Mesenchymal stem cell (in vitro differentiated cells and primary cell): ENCODE results near the gene PRPS1L1.

ENCODE experiments used
- DNase-seq: peaks from one replicate; pipeline ENCODE4 v3.0.0-alpha.2; 2013
- H2AFZ ChIP-seq: one replicate; pipeline ENCODE4 v1.6.1; 2013; ENCODE audit warnings: low read depth, mild to moderate bottlenecking, control low read depth, inconsistent platforms, low read length, moderate library complexity
- H2AK5ac ChIP-seq: 2 replicates; pipeline ENCODE4 v1.6.1; 2013; ENCODE audit warnings: low read length, moderate library complexity, mild to moderate bottlenecking, inconsistent platforms; ENCODE audit not compliant: severe bottlenecking
- H2BK120ac ChIP-seq: one replicate; pipeline ENCODE4 v1.6.1; 2013; ENCODE audit warnings: low read depth, mild to moderate bottlenecking, inconsistent platforms, low read length, moderate library complexity
- H2BK12ac ChIP-seq, 2 experiments: one replicate each; pipeline ENCODE4 v1.6.1; 2013; ENCODE audit warnings: inconsistent platforms in 2 of 2, low read length in 2 of 2, mild to moderate bottlenecking in 2 of 2, moderate library complexity in 2 of 2, control low read depth in 1 of 2
- H2BK15ac ChIP-seq: one replicate; pipeline ENCODE4 v1.6.1; 2013; ENCODE audit warnings: mild to moderate bottlenecking, low read depth, inconsistent platforms; ENCODE audit not compliant: poor library complexity, severe bottlenecking
- H2BK5ac ChIP-seq: 2 replicates; pipeline ENCODE4 v1.6.1; 2013; ENCODE audit warnings: low read depth, mild to moderate bottlenecking, low read length, control low read depth, inconsistent platforms; ENCODE audit not compliant: poor library complexity, severe bottlenecking
- H3K14ac ChIP-seq, 2 experiments: one replicate each; pipeline ENCODE4 v1.6.1; 2013; ENCODE audit warnings: inconsistent platforms in 2 of 2, low read length in 2 of 2, control low read depth in 1 of 2, mild to moderate bottlenecking in 1 of 2, moderate library complexity in 1 of 2
- H3K18ac ChIP-seq, 2 experiments: one replicate each; pipeline ENCODE4 v1.6.1; 2013; ENCODE audit warnings: inconsistent platforms in 2 of 2, low read length in 2 of 2, control low read depth in 1 of 2, low read depth in 1 of 2, mild to moderate bottlenecking in 1 of 2
- H3K23ac ChIP-seq, 2 experiments: one replicate each; pipeline ENCODE4 v1.6.1; 2013; ENCODE audit warnings: inconsistent platforms in 2 of 2, low read length in 2 of 2, mild to moderate bottlenecking in 2 of 2, moderate library complexity in 2 of 2, control low read depth in 1 of 2
- H3K27ac ChIP-seq: 2 replicates; pipeline ENCODE4 v1.5.1; 2013; ENCODE audit warnings: mild to moderate bottlenecking, moderate library complexity, low read length, control low read depth, inconsistent platforms; ENCODE audit not compliant: poor library complexity, severe bottlenecking
- H3K27me3 ChIP-seq, 2 experiments: 2 replicates each; pipeline versions ENCODE4 v1.6.1 to v1.7.0; 2013; ENCODE audit warnings: low read length in 2 of 2, mild to moderate bottlenecking in 2 of 2, moderate library complexity in 2 of 2, control low read depth in 1 of 2, inconsistent platforms in 1 of 2; ENCODE audit not compliant: control insufficient read depth in 1 of 2, insufficient read depth in 1 of 2
- H3K36me3 ChIP-seq, 2 experiments: 2 replicates each; pipeline versions ENCODE4 v1.6.1 to v1.7.0; 2013; ENCODE audit warnings: low read length in 2 of 2, control low read depth in 1 of 2, inconsistent platforms in 1 of 2, low read depth in 1 of 2, mild to moderate bottlenecking in 1 of 2; ENCODE audit not compliant: insufficient read depth in 2 of 2, control insufficient read depth in 1 of 2
- H3K4ac ChIP-seq, 2 experiments: one replicate each; pipeline ENCODE4 v1.6.1; 2013; ENCODE audit warnings: inconsistent platforms in 2 of 2, low read length in 2 of 2, mild to moderate bottlenecking in 2 of 2, moderate library complexity in 2 of 2, control low read depth in 1 of 2, low read depth in 1 of 2
- H3K4me1 ChIP-seq: 2 replicates; pipeline ENCODE4 v1.6.1; 2013; ENCODE audit warnings: low read depth, low read length, control low read depth; ENCODE audit not compliant: control insufficient read depth, insufficient read depth
- H3K4me2 ChIP-seq: 2 replicates; pipeline ENCODE4 v1.6.1; 2013; ENCODE audit warnings: low read length, mild to moderate bottlenecking, inconsistent platforms; ENCODE audit not compliant: poor library complexity, severe bottlenecking
- H3K4me3 ChIP-seq, 2 experiments: 2 replicates each; pipeline versions ENCODE4 v1.5.1 to v1.7.0; 2013; ENCODE audit warnings: low read length in 2 of 2, mild to moderate bottlenecking in 2 of 2, control low read depth in 1 of 2, low read depth in 1 of 2; ENCODE audit not compliant: insufficient read depth in 1 of 2
- H3K79me1 ChIP-seq: replicated peaks from 2 replicates; pipeline ENCODE4 v1.6.1; 2013; ENCODE audit warnings: mild to moderate bottlenecking, control low read depth, low read length, inconsistent platforms; ENCODE audit not compliant: poor library complexity, severe bottlenecking
- H3K9ac ChIP-seq: 2 replicates; pipeline ENCODE4 v1.7.0; 2013; ENCODE audit warnings: mild to moderate bottlenecking, low read length, moderate library complexity
- H3K9me3 ChIP-seq: 2 replicates; pipeline ENCODE4 v1.7.0; 2013; ENCODE audit warnings: mild to moderate bottlenecking, low read length; ENCODE audit not compliant: control insufficient read depth
- H4K8ac ChIP-seq: one replicate; pipeline ENCODE4 v1.6.1; 2013; ENCODE audit warnings: inconsistent platforms, mild to moderate bottlenecking, low read length, moderate library complexity
- H4K91ac ChIP-seq: one replicate; pipeline ENCODE4 v1.6.1; 2013; ENCODE audit warnings: mild to moderate bottlenecking, low read length, inconsistent platforms
- WGBS: methylation state at CpG from one replicate; pipeline ENCODE4 v1.1.7; 2013; ENCODE audit warnings: mixed read lengths; 5-methylcytosine and 5-hydroxymethylcytosine counted together

Gene PRPS1L1

DNA sequence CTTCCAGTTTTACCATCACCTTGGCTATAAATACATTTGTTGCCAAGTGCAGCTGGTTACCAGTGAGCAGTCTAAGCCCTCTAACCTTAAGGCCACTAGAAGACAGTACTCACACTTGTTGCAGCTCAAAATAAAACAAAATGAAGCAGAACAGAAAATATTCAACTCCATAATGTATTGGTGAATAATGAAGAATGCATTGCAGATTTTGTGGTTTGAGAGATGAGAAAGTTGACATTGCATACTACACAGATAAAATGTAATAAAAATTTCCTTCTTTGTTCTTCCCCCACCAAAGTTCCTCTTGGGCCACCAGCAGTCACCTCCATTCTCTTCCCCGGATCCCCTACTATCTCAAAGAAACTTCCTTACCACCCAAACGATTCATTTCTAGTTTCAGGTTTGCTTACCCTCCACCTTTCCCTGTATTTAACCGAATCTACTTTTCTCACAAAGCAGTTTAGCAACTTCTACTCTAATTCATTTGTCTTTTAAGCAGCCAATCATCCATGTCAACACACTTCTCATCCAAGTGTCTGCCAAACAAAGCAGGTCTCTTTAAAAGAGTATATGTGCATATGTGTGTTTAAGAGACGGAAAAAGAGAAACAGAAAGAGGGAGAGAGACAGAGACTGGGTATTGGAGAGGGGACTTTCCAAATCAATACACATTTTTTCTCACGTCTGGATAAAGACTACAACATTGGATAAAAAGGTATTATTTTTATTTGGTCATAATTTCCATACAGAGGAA is 35.7 kb upstream of the PRPS1L1 start:
- no peak overlapping the region for H3K4me3 ChIP-seq
- H3K4ac ChIP-seq: no peak overlapping the region
- no peak overlapping the region for H3K18ac ChIP-seq
- H3K23ac ChIP-seq: no peak overlapping the region
- no peak overlapping the region for H4K8ac ChIP-seq
- H3K27ac ChIP-seq: no peak overlapping the region
- no peaks in the 10 kb centered on the region for H3K9me3 ChIP-seq
- no peak for DNase-seq
- H2BK120ac ChIP-seq: no peak overlapping the region
- H3K14ac ChIP-seq: no peak overlapping the region
- no peak overlapping the region for H2AFZ ChIP-seq
- no peaks in the 10 kb centered on the region for H3K4me1 ChIP-seq
- H4K91ac ChIP-seq: no peak overlapping the region
- H3K79me1 ChIP-seq: no peaks in the 10 kb centered on the region
- H2BK12ac ChIP-seq: no peak overlapping the region
- H3K4me2 ChIP-seq: no peak overlapping the region
- WGBS: 90% methylated on average over 3 of the region's 5 CpGs
- H3K36me3 ChIP-seq: no peaks in the 10 kb centered on the region
- no peak overlapping the region for H2BK5ac ChIP-seq
- H2AK5ac ChIP-seq: no peak overlapping the region
- no peak overlapping the region for H3K9ac ChIP-seq
- H2BK15ac ChIP-seq: no peak overlapping the region
- no peaks in the 10 kb centered on the region for H3K27me3 ChIP-seq

DNA sequence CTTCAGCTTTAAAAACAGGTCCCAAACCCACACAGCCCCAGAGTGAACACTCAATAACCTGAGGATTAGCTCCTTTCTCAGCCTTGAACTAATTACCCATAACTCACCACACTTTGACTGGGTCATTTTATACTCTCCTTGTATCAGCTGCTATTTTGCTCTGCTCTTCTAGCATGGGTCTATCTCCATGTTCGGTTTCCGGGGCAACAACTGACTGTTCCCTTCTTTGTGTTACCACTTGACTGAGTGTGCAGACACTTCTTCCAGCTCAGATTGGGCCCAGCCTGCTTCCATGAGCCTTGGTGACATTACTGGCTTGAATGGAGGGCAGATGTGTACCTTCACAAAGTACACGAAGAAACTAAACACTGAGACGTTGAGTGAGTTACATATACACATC is 31.5 kb upstream of the PRPS1L1 start:
- Histone ChIP-seq H3K4ac (no peak overlapping the region), H2AK5ac (no peak overlapping the region), H3K4me2 (no peak overlapping the region), H3K23ac (no peak overlapping the region), H2BK120ac (no peak overlapping the region), H3K27me3 (no peaks in the 10 kb centered on the region), H2AFZ (no peak overlapping the region), H4K8ac (no peak overlapping the region), H3K18ac (no peak overlapping the region), H3K36me3 (no peaks in the 10 kb centered on the region), H2BK15ac (no peak overlapping the region), H3K4me1 (no peaks in the 10 kb centered on the region), H3K79me1 (no peaks in the 10 kb centered on the region), H2BK5ac (no peak overlapping the region), H2BK12ac (no peak overlapping the region), H3K9ac (no peak overlapping the region), H4K91ac (no peak overlapping the region), H3K27ac (no peak overlapping the region), H3K14ac (no peak overlapping the region), H3K4me3 (no peak overlapping the region), H3K9me3 (no peaks in the 10 kb centered on the region)
- no peak for DNase-seq
- WGBS: 92% methylated on average over 4 of the region's 4 CpGs

DNA sequence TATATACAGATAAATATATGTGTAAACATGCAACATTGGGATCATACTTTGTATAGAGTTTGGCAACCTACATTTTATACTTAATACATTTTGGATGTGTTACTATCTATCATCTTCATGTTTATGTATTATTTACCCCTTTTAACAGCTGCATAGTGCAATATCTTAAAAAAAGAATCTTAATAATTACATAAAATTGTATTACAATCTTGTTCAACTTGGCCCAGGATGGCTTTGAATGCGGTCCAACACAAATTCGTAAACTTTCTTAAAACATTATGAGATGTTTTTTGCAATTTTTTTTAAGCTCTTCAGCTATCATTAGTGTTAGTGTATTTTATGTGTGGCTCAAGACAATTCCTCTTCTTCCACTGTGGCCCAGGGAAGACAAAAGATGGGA is 26.3 kb upstream of the PRPS1L1 start:
- H3K9me3 ChIP-seq: no peaks in the 10 kb centered on the region
- H3K4ac ChIP-seq: no peak overlapping the region
- H3K23ac ChIP-seq: no peak overlapping the region
- no peak overlapping the region for H3K14ac ChIP-seq
- no peak overlapping the region for H2BK15ac ChIP-seq
- no peak for DNase-seq
- 100% methylated on average over 2 of the region's 2 CpGs for WGBS
- no peak overlapping the region for H2AK5ac ChIP-seq
- H3K4me3 ChIP-seq: no peak overlapping the region
- no peak overlapping the region for H4K8ac ChIP-seq
- H3K4me1 ChIP-seq: no peaks in the 10 kb centered on the region
- no peak overlapping the region for H3K27ac ChIP-seq
- no peak overlapping the region for H2BK12ac ChIP-seq
- no peak overlapping the region for H2BK5ac ChIP-seq
- H2AFZ ChIP-seq: no peak overlapping the region
- H3K18ac ChIP-seq: no peak overlapping the region
- H3K4me2 ChIP-seq: no peak overlapping the region
- H3K36me3 ChIP-seq: no peaks in the 10 kb centered on the region
- H3K27me3 ChIP-seq: no peaks in the 10 kb centered on the region
- no peaks in the 10 kb centered on the region for H3K79me1 ChIP-seq
- H2BK120ac ChIP-seq: no peak overlapping the region
- H3K9ac ChIP-seq: no peak overlapping the region
- no peak overlapping the region for H4K91ac ChIP-seq

DNA sequence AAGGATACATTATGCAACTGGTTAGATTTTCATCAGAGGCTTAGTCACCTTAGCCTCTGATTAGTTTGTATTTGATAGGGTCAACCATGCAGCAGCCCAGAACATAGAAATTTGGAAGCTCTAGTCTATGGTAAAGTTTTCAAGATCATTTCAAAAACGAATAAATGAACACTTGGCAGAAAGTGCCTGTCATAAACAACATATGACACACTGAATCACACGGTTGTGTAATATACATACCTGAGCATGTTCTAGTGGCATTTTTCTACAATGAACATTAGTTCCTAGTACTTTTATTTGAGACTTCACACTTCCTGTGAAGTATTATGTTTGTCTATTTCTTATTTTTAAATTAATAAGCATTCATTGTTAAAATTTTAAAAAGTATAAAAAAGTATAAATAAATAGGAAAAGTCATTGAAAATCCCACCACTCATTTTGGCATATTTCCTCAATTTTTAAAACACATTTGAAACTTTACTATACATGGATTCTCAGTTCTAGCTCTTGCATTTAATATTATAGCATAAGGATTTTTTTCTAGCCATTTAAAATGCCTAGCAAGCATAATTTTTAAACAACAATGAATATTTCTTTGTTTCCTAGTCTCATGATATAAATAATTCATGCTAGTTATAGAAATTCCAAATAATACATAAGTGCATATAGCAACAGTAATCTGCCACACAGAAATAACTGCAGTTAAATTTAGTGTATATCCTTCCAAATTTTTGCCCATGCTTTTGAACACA is 25.7 kb upstream of the PRPS1L1 start:
- H3K79me1 ChIP-seq: no peaks in the 10 kb centered on the region
- H3K9ac ChIP-seq: no peak overlapping the region
- no peaks in the 10 kb centered on the region for H3K4me1 ChIP-seq
- no peak overlapping the region for H3K4me2 ChIP-seq
- no peak overlapping the region for H3K14ac ChIP-seq
- H2BK15ac ChIP-seq: no peak overlapping the region
- no peaks in the 10 kb centered on the region for H3K9me3 ChIP-seq
- H2AFZ ChIP-seq: no peak overlapping the region
- no peak overlapping the region for H3K27ac ChIP-seq
- no peak for DNase-seq
- no peak overlapping the region for H3K18ac ChIP-seq
- H3K23ac ChIP-seq: no peak overlapping the region
- no peaks in the 10 kb centered on the region for H3K36me3 ChIP-seq
- no peak overlapping the region for H2AK5ac ChIP-seq
- no peak overlapping the region for H2BK5ac ChIP-seq
- no peak overlapping the region for H4K8ac ChIP-seq
- no peak overlapping the region for H4K91ac ChIP-seq
- no peak overlapping the region for H2BK12ac ChIP-seq
- WGBS: no CpG with 5 or more reads among the region's 2 CpGs
- no peak overlapping the region for H3K4ac ChIP-seq
- H2BK120ac ChIP-seq: no peak overlapping the region
- H3K4me3 ChIP-seq: no peak overlapping the region
- no peaks in the 10 kb centered on the region for H3K27me3 ChIP-seq
